ENCODE data around the gene SELENOM. TPM values are rescaled to one million over a fixed set of nuclear protein-coding genes. Genes with fewer than 3 reads are reported as not detected.
"Not testable (repeated sequence)": the region's sequence is repeated elsewhere in the genome, so short reads cannot be mapped to it uniquely, and the experiment has no call there.

Gene SELENOM
- polyA plus RNA-seq, 10 donors, result 10.0 to 31.9 (median 18.0) TPM

- no peak for DNase-seq
Measured at GRCh38 chr22:31106731-31107177, 614 bp downstream of the SELENOM start.

DNA sequence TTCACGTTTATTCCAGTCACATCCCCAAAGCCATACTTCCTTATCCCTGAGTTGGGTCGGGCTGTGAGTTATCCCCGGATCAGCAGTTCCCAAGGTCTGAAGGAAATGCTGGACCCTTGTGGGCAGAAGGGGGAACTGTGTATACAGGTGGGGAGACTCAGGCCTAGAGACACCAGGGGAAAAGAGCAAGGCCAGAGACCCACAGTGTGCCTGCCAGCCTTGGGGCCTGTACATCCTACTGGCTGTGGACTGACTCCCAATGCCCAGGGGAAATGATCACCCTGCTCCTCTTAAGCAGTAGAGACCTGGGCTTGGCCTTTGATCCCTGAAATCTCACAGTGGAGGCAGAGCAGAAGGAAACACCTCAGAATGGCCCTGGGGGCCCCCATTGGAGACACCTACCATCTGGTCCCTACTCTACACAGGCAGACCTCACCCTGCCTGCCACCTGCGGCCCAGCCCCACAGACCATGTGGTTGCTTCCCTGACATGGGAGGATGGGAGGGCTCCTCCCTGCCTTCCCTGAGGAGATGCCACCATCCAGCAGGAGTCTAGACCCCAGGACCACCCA, 1.3 kb downstream of the SELENOM start:
- peak in 1 of 3 donors; percentile 41 for DNase-seq

DNA sequence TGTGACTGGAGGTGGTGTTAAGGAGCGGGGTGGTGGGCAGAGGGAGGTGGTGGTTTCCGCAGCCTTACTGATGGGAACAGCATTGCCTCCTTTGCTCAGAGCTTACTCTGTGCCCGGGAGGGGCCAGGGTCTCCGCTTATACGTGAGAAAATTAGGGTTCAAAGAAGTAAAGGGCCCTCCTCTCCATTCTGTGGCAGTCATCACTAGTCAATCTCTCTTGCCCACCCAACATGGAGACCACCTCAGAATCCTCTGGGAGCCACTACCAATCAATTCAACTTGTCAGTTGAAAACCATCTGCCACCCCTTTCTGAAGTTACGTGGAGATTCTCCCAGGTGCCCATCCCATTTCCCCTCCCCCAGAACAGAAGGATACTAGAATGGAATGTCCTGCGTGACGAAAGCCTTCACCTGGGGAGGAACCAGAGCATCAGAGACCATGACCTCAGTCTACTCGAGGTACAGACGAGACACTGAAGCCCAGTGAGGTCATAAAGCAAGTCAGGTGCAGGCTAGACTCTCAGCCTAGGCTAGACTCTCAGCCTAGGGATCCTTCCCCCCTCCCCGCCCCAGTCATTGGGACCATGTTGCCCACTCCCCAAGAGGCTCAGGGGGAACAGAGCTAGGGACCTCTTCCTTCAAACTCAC, 2.0 kb downstream of the SELENOM start:
- no peak for DNase-seq

- DNase-seq, result peak in 1 of 3 donors; percentile 63
Measured at GRCh38 chr22:31104869-31105268, 2.5 kb downstream of the SELENOM start.

DNA sequence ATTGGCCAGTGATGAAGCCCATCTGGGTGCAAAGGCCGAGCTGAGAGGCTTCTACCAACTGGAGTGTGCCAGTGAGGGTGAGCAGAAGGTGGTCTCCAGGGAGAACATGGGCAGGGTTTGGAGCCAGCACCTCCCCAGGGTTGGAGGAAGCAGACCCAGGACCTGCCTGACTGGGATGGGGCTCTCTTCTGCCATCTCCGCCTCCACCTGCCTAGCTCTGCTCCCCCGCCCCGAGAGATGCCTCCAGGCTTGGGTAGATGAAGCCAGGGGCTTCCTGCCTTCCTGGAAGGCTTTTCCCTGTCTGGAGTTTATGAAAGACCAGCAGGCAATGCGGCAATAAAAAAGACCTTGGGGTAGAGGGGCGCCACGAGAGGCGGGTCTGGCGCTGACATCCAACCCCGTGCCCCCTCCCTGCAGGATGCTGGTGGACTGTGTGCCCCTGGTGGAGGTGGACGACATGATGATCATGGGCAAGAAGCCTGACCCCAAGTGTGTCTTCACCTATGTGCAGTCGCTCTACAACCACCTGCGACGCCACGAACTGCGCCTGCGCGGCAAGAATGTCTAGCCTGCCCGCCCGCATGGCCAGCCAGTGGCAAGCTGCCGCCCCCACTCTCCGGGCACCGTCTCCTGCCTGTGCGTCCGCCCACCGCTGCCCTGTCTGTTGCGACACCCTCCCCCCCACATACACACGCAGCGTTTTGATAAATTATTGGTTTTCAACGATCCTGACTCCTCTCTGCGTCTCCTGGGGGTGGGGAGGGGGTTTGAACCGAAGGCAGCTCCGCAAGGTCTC, 3.3 kb downstream of the SELENOM start:
- peak in 1 of 3 donors; percentile 34 for DNase-seq

GRCh38 chr22:31103111-31103510, 4.3 kb downstream of the SELENOM start:
- no peak for DNase-seq

GRCh38 chr22:31102441-31103081, 4.8 kb downstream of the SELENOM start:
- peak in 1 of 3 donors; percentile 44 for DNase-seq

- peak in 1 of 3 donors; percentile 1 for DNase-seq
Measured at GRCh38 chr22:31100762-31101525, 6.4 kb downstream of the SELENOM start.

DNA sequence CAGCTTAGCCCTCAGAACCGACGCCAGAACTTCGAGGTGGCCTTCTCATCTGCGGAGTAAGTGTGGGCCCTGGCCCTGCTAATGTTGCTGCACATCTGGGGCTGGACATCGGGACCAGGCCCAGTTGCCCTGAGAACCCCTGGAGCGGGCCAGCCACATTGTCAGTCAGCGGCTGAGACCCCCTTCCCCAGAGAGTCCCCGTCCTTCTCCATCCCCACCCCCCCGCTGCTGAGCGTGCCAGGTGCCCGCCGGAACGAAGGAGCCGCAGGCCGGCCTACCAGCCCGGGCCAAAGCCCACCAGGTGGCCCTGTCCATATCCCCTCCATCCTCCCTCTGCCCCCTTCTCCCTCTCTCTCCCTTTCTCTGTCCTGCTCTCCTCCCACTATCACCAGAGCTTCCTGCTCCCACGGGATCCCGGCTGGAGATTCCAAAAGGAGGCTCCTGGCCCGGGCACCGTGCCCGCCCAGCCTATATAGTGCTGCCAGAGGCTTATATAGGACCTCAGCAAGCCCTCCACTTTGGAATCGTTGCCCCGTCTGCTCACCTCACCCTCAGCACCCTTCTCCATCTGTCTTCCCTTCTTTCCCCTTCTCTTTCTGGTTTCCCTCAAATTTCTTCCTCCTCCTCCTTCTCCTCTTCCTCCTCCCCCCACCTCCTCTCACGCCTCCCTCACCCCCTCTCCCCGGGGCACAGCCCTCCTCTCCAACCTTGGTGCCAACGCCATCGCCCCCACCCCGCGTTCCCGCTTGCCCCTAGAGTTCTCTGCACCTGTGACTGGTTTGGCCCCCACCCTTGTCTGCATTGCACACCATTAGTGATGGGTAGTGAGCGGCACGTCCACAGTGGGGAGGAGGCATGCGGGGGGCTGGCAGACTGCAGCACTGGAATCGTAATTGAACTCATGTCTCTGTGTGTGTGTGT, 7.3 kb downstream of the SELENOM start:
- DNase-seq, result peak in 1 of 3 donors; percentile 2

DNA sequence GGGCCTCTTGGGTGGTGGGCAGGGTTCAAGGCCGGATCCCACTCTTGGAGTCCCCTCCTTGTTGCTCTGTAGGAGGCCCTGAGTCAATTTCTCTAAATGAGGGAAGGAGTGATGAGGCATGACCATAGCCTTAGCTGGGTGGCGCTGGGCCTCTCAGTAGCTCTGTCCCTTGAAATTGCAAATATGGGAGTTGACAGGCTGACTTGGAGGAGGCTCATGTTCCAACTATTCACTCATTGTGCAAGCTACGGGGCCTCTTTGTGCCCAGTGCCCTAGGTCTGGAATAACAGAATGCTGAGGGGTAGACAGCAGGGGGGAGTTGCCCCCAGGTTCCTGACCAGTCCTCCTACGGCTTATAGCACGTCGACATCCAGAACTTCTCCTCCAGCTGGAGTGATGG, 8.0 kb downstream of the SELENOM start:
- no peak for DNase-seq

DNA sequence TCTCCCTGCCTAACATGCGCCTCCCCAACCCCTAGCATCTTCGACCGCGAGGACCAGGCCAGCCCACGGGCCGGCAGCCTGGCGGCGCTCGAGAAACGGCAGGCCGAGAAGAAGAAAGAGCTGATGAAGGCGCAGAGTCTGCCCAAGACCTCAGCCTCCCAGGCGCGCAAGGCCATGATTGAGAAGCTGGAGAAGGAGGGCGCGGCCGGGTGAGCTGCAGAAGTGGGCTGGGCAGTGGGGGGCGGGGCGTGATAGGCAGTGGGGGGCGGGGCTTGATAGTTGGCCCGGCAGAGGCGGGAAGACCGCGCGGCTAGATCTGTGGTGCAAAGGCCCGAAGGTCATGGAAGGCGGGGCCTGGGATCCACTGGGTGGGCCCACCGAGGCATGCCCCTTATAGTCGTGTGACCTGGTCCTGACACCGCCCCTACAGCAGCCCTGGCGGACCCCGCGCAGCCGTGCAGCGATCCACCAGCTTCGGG, 8.7 kb downstream of the SELENOM start:
- peak in 1 of 3 donors; percentile 13 for DNase-seq

- DNase-seq, result peak in 1 of 3 donors; percentile 2
Measured at GRCh38 chr22:31097941-31098631, 9.3 kb downstream of the SELENOM start.

DNA sequence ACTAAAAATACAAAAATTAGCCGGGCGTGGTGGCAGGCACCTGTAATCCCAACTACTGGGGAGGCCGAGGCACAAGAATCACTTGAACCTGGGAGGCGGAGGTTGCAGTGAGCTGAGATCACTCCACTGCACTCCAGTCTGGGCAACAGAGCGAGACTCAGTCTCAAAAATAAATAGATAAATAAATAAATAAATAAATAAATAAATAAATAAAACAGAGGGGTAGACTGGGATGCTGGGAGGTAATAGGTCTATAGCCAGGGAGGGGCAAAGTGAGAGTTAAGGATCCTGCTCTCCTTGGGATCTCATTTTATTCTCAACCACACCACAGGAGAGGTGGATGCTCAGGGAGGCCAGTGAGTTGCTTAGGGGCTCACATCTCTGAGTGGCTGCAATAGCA, 9.8 kb downstream of the SELENOM start:
- not testable (repeated sequence) for DNase-seq

DNA sequence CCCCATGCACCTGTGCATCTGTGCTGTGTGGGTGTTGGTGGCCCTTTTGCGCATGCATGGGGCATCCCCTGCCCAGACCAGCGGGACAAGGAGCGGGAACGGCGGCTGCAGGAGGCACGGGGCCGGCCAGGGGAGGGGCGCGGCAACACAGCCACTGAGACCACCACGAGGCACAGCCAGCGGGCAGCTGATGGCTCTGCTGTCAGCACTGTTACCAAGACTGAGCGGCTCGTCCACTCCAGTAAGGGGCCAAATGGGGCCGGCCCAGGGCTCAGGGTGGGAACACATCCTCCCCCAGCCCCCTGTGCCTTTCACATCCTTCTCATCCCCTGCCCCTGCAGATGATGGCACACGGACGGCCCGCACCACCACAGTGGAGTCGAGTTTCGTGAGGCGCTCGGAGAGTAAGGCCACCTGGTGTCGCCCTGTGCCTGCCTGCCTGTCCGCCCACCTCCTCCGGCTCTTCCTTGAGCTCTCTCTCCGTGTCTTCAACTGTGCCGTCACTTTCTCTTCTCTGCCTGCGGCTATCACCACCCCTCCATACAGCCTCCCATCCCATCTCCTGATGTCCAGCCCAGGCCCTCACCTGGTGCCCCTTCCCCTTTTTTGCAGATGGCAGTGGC, 10.6 kb downstream of the SELENOM start:
- no peak for DNase-seq

DNA sequence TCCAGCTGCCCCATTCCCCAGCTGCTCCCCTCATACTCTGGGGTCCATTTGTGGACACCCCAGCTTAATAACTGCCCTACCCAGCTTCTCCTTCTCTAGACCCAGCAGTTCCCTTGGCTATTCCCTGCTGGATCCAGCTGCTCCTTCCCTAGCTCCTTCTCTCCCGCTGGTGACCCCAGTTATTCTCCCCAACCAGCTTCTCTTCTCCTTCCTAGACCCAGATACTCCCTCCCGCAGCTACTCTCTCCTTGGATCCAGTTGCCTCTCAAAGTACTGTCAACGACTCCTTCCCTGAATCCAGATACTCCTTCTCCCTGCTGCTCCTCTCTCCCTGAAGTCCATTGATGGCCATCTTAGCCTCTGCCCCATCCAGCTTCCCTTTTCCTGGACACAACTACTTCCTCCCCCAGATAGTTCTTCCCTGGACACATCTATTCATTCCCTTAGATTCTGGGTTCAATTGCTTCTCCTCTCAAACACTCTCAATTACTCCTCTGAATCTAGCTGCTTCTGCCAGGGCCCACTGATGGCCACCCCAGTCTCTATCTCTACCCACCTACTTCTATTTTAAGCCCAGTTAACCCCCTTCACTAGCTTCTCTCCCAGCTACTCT, 11.6 kb downstream of the SELENOM start:
- no peak for DNase-seq

- no peak for DNase-seq
Measured at GRCh38 chr22:31094741-31095140, 12.6 kb downstream of the SELENOM start.

- peak in 2 of 3 donors; percentile 57 to 66 for DNase-seq
Measured at GRCh38 chr22:31094021-31094551, 13.3 kb downstream of the SELENOM start.

Measured in muscle of back (tissue), 11 donors.